ENCODE measurements around the gene RIPPLY3.

The RIPPLY3 gene

GRCh38 chr21:37006486-37007291, at the start of gene RIPPLY3:
RIPPLY3 (plus strand) TSS chr21:37006702; CDS start chr21:37006773, 71 bp downstream.
- no peak; the same call in 1 of the 2 replicates for TF ChIP-seq CTCF (conservative IDR thresholded peaks at IDR 0.05)
- peak within 1 kb of the TSS; percentile 56; the same call in 1 of the 2 replicates for H3K27ac ChIP-seq

- TF ChIP-seq CTCF (conservative IDR thresholded peaks at IDR 0.05), result no peak
- H3K27ac ChIP-seq, result no peak overlapping the region
Observed at GRCh38 chr21:36959020-36959835, 47.3 kb upstream of the RIPPLY3 start.

GRCh38 chr21:36960676-36961284, 45.7 kb upstream of the RIPPLY3 start:
- TF ChIP-seq CTCF (conservative IDR thresholded peaks at IDR 0.05), result no peak
- no peak overlapping the region for H3K27ac ChIP-seq

GRCh38 chr21:36962098-36962780, 44.3 kb upstream of the RIPPLY3 start:
- H3K27ac ChIP-seq, result no peak overlapping the region
- TF ChIP-seq CTCF (conservative IDR thresholded peaks at IDR 0.05), result no peak

- H3K27ac ChIP-seq, result peak overlapping the region; percentile 95
- no peak for TF ChIP-seq CTCF (conservative IDR thresholded peaks at IDR 0.05)
Observed at GRCh38 chr21:36964398-36964797, 42.1 kb upstream of the RIPPLY3 start.

- TF ChIP-seq CTCF (conservative IDR thresholded peaks at IDR 0.05), result no peak
- peak overlapping the region; percentile 95 for H3K27ac ChIP-seq
Observed at GRCh38 chr21:36964827-36965719, 41.4 kb upstream of the RIPPLY3 start.
